Hematopoietic multipotent progenitor cell treated with erythropoietin and hydrocortisone succinate and interleukin-3 and kit ligand, for 4 days (in vitro differentiated cells): ENCODE data around the gene KLF6.
A peak's percentile ranks its signal among the peaks of the same experiment; 100 is the strongest.

ENCODE experiments used
- DNase-seq: peaks from one replicate; pipeline ENCODE4 v3.0.0-alpha.2; 2015

Gene KLF6

GRCh38 chr10:3784510-3785250, at the start of gene KLF6:
Gene KLF6, minus strand, starts transcription at chr10:3785209. Its CDS starts 195 bp downstream, at chr10:3785014.
- peak; percentile 59 for DNase-seq

GRCh38 chr10:3834404-3834803, 49.4 kb upstream of the KLF6 start:
- DNase-seq, result no peak

- no peak for DNase-seq
Observed at GRCh38 chr10:3833046-3833445, 48.0 kb upstream of the KLF6 start.

DNA sequence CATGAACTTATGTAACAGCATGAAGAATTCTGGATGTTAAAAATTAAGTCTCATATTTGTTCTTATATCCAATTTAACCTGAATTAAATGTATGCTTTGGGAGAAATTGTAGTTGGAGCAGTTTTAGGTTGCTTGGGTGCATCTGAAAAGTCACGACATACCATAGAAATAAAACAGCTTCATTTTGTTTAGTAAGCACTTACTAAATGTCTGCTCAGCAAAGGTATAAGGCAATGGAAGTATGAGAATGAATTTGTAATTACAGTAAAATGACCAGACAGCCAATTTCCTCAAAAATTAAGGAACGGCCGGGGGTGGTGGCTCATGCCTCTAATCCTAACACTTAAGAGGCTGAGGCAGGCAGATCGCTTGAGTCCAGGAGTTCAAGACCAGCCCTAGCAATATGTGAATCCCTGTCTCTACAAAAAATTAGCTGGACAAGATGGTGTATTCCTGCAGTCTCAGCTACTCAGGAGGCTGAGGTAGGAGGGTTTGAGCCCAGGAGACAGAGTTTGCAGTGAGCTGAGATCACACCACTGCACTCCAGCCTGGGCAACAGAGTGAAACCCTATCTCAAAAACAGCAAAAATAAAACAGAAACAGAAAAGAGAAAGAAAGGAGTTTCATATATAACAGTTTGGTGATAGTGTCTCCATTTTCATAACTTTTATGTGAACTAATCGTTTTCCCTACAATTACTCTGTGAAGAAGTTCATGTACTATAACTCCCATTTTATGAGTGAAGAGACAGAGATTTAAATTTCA, 47.2 kb upstream of the KLF6 start:
- DNase-seq, result no peak

GRCh38 chr10:3831608-3832007, 46.6 kb upstream of the KLF6 start:
- DNase-seq, result no peak

GRCh38 chr10:3830946-3831345, 45.9 kb upstream of the KLF6 start:
- no peak for DNase-seq

- DNase-seq, result no peak
Observed at GRCh38 chr10:3829156-3830050, 44.4 kb upstream of the KLF6 start.

- peak; percentile 70 for DNase-seq
Observed at GRCh38 chr10:3828404-3829155, 43.6 kb upstream of the KLF6 start.

DNA sequence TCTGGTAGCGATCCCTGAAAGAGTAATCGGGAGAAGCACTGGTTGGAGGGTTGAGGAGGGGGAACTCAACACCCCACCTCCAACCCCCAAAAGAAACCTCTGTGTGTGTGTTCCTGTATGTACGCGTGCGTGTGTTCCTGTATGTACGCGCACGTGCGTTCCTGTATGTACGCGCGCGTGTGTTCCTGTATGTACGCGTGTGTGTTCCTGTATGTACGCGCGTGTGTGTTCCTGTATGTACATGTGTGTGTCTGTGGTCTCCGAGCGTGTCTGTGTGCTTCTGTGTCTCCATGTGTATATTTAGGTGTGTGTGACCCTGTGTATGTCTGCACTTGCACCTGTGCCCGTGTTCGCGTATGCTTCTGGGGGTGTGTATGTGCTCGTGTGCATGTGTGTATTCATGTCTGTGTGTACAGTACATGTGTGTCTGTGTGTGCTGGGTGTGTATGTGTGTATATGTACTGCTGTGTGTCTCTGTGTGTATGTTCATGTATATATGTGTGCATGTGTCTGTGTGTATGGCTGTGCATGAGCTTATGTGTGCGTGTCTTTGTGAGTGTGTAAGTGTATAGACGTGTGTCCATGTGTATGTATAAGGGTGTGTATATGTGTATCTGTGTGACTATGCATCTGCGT, 42.9 kb upstream of the KLF6 start:
- no peak for DNase-seq

GRCh38 chr10:3827266-3827665, 42.3 kb upstream of the KLF6 start:
- no peak for DNase-seq

GRCh38 chr10:3825862-3826351, 40.9 kb upstream of the KLF6 start:
- DNase-seq, result no peak

DNA sequence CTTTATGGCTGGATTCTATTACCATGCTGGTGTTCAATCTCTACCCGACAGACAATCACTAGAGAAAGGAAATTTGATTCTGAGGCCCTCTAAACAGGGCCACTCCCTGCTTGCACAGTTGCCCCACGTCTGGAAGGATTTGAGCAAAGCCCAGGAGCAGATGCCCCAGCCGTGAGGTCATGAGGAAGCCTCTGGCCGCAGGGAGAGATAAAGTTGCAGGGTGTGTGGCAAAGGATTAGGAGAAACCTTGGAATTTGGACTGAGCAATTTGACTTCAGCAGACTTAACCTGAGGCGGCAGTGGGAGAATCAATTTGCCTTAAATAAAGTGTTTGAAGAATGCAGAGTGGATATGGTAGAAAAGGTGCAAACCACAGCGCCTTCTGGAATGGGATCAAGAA, 40.2 kb upstream of the KLF6 start:
- DNase-seq, result no peak

DNA sequence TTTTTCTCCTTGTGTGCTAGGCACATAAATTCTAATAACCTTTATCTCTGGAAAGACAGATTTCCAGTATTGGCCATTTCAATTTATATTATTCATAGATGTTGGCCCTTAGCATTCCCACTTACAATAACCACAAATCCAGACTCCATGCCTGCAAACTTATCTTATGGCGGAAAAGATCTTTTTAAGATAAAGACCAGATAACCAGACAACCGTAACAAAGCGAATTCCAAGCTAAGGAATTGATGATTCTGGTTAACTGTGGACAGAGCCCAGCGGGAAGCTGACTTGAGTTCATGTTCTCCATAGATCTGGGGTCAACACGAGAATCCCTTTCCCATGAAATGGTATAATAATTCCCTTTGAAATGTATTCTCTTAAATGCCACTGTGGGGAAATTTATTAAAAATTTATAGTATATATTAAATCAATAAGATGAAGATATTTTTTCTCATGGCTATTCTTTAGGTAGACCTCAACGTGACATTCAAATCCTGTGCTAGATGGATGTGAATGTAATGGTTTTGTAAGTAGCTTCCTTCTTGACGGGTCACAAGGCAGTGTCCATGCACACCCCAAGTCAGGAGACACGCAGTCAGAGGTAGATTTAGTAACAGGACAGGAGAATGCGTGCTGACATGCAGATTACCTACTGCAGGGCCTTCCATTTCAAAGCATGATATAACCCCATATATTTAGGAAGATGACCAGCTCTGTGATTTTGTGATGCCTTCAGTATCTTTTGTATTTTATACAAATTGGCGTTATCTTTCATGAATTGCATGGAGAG, 37.7 kb upstream of the KLF6 start:
- DNase-seq, result no peak

DNA sequence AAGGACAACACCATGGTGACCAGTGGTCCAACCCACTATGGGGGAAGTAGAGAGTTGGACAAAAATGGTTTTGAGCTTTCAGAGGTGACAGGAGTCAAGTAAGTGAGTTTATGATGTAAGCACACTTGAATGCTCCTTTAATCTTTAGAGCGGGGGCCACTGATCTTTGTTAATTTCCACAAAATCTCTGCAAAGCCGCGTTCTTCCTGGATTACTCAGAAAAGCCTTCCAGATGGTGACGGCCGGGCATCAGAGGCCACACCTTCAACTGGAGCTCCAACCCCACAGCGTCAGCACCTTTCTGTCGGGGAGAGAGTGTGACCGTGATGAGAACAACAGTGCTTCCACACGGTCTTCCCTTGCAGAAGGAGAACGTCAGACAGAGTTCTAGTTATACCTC, 35.2 kb upstream of the KLF6 start:
- DNase-seq, result no peak

- no peak for DNase-seq
Observed at GRCh38 chr10:3816995-3817394, 32.0 kb upstream of the KLF6 start.

GRCh38 chr10:3814838-3815220, 29.8 kb upstream of the KLF6 start:
- no peak for DNase-seq

DNA sequence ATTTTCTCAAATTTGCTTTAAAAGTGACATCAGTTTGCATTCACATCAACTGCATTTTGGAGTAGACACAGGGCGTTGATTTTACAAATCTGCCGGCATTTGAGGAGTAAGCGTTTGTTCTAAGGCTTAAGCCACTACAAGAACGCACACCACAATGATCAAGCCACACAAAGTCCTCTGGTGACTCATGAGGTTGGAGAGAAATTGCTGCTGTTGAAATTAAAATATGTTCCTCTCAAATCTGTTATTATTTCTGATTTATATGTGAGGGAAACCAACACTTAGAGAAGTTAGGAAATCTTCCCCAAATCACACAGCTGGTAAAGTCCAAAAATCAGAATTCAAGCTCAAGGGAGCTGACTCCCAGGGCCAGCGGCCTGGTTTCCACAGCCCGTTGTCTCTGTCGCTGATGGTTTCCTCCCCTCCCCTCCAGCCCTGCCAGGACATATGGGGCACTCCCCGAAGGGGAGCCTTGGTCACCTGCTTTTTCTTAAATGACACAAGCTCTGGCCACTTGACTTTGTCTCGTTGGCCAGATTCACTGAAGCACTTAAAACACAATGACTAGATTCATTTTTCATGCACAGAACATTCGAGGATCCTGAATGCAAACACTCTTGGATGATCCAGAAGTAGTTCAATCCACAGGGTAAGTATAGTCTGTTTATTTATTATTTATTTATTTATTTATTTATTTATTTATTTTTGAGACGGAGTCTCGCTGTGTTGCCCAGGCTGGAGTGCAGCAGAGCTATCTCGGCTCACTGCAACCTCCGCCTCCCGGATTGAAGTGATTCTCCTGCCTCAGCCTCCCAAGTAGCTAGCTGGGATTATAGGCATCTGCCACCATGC, 29.2 kb upstream of the KLF6 start:
- DNase-seq, result no peak

DNA sequence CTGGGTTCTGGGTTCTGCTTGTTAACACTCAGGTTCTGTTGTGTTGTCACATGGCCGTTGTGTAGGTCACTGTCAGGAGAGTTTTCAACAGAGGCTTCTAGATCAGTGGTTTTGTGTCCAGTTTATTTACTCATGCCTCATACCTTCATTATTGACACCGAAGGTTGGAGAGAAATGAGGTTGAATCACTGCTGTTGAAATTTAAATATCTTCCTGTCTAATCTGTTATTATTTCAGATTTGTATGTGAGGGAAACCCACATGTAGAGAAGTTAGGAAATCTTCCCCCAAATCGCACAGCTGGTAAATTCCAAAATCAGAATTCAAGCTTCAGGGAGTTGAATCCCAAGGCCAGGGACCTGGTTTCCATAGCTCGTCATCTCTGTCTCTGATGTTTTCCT, 28.3 kb upstream of the KLF6 start:
- no peak for DNase-seq

- no peak for DNase-seq
Observed at GRCh38 chr10:3812141-3812540, 27.1 kb upstream of the KLF6 start.

DNA sequence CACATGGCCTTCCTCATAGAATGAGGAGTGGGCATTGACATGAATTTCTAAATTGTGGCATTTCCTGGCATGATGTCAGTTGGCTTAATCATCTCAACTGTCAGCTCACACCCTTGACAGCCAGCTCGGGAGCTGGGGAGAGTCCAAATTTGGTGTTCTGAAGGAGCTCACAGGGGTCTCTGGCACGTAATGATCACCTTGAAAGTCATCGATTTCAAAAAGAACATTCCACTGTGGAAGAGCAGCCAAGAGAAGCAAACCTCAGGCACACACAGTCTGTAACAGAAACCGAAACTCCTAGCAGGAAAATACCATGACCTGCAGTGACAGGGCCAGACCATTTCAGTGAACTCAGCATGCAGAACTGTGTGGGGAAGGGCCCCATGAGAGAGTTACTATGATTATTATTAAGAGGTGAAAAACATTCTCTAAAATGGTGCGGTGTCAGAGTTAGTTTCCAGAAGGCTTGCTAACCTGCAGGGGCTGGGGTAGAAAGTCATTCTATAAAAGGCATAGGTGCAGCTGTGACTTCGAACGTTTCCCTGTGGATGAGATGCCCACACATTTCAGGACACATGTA, 26.4 kb upstream of the KLF6 start:
- peak; percentile 65 for DNase-seq
